GM19324 (cell line): ENCODE results near the gene SCYL1.

Experiments
- ATAC-seq: cut with Tn5 transposase; IDR thresholded peaks from one replicate; pipeline ENCODE4 v1.9.1; 2021; ENCODE audit warnings: mild to moderate bottlenecking, moderate library complexity; ENCODE audit not compliant: unreplicated experiment, low FRiP score

The SCYL1 gene

DNA sequence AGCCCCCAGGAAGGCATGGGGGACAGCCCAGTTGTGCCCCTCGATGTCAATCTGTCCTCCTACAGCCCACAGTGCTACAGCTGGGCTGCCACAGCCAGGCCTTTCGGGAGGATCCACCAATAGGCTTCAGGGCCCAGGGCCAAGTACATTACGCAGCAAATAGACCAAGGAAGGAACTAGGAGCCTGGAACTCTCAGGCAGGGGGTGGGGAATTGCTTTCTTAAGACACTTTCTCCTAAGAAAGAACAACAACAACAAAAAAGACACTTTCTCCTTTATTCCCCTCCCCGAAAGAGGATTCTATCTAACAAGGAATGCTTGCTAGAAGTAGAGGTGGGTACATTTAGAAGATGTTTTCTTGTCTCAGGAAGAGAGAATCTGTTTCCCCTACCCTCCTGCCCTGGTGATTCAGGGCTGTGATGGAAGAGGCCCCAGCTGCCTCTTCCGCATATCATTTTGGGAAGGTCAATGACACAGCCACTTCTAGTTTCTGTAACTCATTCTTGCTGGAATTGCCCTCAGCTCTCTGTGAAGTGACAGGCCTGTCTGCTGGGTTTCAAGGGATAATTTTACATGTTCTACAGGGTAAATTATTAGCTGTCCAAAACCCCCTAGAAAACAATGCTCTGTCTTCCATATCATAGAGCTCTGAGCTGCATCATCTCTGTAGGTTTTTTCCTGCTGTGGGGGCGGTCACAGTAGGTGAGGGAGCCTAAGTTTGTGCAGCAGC is 32.1 kb upstream of the SCYL1 start:
- ATAC-seq = no peak

DNA sequence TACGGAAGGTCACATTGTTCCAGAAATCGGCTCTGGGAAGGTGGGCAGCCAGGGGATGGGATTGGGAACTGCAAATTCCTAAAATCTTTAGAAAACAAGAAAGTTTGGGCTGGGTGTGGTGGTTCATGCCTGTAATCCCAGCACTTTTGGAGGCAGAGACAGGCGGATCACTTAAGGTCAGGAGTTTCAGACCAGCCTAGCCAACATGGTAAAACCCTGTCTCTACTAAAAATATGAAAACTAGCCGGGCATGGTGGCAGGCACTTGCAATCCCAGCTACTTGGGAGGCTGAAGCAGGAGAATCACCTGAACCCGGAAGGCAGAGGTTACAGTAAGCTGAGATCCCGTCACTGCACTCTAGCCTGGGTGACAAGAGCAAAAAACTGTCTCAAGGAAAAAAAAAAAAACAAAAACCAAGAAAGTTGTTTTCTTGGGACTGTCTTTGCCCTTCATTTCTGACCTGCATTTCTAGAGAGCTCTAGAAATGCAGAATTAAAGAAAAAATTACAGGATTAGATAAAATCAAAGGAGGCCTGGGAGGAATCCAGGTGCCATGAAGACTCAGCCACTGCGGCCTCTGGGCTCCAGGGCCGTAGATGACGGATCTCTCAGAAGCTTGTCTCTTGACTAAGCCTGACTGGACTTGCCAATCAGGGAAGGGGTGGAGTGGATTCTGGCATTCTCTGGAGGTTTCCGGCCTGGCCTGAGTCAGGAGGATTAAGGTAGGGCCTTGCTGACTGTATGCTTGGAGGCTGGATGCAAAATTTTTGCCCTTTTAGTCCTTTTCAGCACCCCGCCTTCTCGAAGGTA is 31.3 kb upstream of the SCYL1 start:
- no peak for ATAC-seq

DNA sequence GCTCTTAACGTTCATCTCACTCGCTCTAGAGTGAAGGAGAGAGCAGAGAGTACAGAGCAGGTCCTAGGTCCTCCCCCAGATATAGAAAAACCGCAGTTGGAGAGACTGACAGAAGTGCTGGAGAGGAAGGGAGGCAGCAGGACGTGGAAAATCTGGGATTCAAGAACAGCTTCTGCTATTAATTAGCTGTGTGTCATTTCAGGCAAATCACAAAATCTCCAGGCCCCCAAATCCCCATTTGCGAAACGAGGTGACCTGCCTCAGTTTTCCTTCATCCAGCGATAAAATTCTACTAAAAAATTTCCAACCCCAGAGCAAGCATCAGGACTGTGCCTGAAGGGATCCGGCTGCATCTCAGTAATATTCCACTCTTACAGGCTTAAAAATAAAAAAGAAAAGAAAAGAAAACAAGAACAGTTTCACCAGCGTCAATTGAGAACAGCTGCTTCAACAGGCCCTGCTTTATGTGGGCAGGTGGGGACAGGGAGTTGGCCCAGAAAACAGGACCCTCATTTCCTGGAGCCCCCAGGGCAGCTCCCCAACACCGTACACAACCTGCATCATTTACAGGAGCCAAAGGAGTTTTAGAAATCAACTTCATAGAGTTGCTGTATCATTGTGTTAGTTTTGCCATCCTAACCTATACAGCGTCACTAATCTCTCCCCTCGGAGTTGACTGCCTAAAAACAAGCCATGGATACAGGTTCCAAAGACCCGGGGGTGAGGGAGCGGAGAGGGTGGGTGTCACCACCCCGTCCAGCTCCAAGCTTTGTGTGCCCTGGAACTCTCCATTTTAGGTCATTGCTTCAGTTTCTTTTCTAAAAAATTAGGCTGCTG is 28.4 kb upstream of the SCYL1 start:
- ATAC-seq = no peak

DNA sequence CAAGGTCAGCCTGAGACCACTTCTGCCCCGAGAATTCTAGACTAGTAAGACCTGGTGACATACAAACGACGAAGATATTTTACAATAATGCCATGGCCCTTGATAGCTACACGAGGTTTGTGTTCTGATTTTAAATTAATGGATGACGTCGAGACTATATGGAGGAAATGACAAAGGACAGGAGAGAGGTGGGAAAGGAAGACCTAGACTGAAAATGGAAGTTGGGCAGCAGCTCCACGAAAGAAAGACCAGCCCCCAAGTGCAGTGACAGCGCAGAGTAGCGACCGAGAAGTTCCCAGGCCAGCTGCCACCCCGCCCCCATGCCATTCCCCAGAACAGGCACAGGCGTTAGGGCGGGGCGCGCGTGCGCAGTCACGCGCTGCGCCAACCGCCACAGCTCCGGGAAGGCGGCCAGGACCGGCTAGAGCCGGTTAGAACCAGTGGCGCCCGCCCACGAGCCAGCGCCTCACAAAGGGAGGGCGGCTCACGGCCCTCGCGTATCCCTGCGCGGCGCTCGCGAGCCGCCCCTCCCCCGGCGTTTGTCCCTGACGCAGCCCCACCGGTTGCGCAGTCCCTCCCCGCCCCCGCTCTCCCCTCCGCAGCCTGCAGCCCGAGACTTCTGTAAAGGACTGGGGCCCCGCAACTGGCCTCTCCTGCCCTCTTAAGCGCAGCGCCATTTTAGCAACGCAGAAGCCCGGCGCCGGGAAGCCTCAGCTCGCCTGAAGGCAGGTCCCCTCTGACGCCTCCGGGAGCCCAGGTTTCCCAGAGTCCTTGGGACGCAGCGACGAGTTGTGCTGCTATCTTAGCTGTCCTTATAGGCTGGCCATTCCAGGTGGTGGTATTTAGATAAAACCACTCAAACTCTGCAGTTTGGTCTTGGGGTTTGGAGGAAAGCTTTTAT is 27.5 kb upstream of the SCYL1 start:
- ATAC-seq = peak; percentile 73

DNA sequence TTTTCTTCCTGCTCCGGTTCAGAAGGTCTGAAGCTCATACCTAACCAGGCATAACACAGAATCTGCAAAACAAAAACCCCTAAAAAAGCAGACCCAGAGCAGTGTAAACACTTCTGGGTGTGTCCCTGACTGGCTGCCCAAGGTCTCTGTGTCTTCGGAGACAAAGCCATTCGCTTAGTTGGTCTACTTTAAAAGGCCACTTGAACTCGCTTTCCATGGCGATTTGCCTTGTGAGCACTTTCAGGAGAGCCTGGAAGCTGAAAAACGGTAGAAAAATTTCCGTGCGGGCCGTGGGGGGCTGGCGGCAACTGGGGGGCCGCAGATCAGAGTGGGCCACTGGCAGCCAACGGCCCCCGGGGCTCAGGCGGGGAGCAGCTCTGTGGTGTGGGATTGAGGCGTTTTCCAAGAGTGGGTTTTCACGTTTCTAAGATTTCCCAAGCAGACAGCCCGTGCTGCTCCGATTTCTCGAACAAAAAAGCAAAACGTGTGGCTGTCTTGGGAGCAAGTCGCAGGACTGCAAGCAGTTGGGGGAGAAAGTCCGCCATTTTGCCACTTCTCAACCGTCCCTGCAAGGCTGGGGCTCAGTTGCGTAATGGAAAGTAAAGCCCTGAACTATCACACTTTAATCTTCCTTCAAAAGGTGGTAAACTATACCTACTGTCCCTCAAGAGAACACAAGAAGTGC is 26.7 kb upstream of the SCYL1 start:
- ATAC-seq = no peak

DNA sequence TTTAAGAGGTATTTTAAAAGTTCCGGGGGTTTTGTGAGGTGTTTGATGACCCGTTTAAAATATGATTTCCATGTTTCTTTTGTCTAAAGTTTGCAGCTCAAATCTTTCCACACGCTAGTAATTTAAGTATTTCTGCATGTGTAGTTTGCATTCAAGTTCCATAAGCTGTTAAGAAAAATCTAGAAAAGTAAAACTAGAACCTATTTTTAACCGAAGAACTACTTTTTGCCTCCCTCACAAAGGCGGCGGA is 26.2 kb upstream of the SCYL1 start:
- no peak for ATAC-seq

DNA sequence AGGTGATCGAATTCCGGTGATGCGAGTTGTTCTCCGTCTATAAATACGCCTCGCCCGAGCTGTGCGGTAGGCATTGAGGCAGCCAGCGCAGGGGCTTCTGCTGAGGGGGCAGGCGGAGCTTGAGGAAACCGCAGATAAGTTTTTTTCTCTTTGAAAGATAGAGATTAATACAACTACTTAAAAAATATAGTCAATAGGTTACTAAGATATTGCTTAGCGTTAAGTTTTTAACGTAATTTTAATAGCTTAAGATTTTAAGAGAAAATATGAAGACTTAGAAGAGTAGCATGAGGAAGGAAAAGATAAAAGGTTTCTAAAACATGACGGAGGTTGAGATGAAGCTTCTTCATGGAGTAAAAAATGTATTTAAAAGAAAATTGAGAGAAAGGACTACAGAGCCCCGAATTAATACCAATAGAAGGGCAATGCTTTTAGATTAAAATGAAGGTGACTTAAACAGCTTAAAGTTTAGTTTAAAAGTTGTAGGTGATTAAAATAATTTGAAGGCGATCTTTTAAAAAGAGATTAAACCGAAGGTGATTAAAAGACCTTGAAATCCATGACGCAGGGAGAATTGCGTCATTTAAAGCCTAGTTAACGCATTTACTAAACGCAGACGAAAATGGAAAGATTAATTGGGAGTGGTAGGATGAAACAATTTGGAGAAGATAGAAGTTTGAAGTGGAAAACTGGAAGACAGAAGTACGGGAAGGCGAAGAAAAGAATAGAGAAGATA is 25.7 kb upstream of the SCYL1 start, which contains the start of gene MALAT1:
MALAT1 (plus strand) TSS at position 69 of the 736 bp plus-strand sequence.
- ATAC-seq = no peak

DNA sequence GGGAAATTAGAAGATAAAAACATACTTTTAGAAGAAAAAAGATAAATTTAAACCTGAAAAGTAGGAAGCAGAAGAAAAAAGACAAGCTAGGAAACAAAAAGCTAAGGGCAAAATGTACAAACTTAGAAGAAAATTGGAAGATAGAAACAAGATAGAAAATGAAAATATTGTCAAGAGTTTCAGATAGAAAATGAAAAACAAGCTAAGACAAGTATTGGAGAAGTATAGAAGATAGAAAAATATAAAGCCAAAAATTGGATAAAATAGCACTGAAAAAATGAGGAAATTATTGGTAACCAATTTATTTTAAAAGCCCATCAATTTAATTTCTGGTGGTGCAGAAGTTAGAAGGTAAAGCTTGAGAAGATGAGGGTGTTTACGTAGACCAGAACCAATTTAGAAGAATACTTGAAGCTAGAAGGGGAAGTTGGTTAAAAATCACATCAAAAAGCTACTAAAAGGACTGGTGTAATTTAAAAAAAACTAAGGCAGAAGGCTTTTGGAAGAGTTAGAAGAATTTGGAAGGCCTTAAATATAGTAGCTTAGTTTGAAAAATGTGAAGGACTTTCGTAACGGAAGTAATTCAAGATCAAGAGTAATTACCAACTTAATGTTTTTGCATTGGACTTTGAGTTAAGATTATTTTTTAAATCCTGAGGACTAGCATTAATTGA is 25.0 kb upstream of the SCYL1 start:
- no peak for ATAC-seq

DNA sequence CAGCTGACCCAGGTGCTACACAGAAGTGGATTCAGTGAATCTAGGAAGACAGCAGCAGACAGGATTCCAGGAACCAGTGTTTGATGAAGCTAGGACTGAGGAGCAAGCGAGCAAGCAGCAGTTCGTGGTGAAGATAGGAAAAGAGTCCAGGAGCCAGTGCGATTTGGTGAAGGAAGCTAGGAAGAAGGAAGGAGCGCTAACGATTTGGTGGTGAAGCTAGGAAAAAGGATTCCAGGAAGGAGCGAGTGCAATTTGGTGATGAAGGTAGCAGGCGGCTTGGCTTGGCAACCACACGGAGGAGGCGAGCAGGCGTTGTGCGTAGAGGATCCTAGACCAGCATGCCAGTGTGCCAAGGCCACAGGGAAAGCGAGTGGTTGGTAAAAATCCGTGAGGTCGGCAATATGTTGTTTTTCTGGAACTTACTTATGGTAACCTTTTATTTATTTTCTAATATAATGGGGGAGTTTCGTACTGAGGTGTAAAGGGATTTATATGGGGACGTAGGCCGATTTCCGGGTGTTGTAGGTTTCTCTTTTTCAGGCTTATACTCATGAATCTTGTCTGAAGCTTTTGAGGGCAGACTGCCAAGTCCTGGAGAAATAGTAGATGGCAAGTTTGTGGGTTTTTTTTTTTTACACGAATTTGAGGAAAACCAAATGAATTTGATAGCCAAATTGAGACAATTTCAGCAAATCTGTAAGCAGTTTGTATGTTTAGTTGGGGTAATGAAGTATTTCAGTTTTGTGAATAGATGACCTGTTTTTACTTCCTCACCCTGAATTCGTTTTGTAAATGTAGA is 24.3 kb upstream of the SCYL1 start:
- ATAC-seq = no peak

DNA sequence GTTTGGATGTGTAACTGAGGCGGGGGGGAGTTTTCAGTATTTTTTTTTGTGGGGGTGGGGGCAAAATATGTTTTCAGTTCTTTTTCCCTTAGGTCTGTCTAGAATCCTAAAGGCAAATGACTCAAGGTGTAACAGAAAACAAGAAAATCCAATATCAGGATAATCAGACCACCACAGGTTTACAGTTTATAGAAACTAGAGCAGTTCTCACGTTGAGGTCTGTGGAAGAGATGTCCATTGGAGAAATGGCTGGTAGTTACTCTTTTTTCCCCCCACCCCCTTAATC is 23.8 kb upstream of the SCYL1 start:
- ATAC-seq = no peak

DNA sequence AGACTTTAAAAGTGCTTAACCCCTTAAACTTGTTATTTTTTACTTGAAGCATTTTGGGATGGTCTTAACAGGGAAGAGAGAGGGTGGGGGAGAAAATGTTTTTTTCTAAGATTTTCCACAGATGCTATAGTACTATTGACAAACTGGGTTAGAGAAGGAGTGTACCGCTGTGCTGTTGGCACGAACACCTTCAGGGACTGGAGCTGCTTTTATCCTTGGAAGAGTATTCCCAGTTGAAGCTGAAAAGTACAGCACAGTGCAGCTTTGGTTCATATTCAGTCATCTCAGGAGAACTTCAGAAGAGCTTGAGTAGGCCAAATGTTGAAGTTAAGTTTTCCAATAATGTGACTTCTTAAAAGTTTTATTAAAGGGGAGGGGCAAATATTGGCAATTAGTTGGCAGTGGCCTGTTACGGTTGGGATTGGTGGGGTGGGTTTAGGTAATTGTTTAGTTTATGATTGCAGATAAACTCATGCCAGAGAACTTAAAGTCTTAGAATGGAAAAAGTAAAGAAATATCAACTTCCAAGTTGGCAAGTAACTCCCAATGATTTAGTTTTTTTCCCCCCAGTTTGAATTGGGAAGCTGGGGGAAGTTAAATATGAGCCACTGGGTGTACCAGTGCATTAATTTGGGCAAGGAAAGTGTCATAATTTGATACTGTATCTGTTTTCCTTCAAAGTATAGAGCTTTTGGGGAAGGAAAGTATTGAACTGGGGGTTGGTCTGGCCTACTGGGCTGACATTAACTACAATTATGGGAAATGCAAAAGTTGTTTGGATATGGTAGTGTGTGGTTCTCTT is 23.2 kb upstream of the SCYL1 start:
- ATAC-seq = no peak

DNA sequence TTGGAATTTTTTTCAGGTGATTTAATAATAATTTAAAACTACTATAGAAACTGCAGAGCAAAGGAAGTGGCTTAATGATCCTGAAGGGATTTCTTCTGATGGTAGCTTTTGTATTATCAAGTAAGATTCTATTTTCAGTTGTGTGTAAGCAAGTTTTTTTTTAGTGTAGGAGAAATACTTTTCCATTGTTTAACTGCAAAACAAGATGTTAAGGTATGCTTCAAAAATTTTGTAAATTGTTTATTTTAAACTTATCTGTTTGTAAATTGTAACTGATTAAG is 22.7 kb upstream of the SCYL1 start:
- ATAC-seq = no peak

DNA sequence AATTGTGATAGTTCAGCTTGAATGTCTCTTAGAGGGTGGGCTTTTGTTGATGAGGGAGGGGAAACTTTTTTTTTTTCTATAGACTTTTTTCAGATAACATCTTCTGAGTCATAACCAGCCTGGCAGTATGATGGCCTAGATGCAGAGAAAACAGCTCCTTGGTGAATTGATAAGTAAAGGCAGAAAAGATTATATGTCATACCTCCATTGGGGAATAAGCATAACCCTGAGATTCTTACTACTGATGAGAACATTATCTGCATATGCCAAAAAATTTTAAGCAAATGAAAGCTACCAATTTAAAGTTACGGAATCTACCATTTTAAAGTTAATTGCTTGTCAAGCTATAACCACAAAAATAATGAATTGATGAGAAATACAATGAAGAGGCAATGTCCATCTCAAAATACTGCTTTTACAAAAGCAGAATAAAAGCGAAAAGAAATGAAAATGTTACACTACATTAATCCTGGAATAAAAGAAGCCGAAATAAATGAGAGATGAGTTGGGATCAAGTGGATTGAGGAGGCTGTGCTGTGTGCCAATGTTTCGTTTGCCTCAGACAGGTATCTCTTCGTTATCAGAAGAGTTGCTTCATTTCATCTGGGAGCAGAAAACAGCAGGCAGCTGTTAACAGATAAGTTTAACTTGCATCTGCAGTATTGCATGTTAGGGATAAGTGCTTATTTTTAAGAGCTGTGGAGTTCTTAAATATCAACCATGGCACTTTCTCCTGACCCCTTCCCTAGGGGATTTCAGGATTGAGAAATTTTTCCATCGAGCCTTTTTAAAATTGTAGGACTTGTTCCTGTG is 22.1 kb upstream of the SCYL1 start:
- no peak for ATAC-seq

DNA sequence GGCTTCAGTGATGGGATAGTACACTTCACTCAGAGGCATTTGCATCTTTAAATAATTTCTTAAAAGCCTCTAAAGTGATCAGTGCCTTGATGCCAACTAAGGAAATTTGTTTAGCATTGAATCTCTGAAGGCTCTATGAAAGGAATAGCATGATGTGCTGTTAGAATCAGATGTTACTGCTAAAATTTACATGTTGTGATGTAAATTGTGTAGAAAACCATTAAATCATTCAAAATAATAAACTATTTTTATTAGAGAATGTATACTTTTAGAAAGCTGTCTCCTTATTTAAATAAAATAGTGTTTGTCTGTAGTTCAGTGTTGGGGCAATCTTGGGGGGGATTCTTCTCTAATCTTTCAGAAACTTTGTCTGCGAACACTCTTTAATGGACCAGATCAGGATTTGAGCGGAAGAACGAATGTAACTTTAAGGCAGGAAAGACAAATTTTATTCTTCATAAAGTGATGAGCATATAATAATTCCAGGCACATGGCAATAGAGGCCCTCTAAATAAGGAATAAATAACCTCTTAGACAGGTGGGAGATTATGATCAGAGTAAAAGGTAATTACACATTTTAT is 21.4 kb upstream of the SCYL1 start:
- no peak for ATAC-seq

DNA sequence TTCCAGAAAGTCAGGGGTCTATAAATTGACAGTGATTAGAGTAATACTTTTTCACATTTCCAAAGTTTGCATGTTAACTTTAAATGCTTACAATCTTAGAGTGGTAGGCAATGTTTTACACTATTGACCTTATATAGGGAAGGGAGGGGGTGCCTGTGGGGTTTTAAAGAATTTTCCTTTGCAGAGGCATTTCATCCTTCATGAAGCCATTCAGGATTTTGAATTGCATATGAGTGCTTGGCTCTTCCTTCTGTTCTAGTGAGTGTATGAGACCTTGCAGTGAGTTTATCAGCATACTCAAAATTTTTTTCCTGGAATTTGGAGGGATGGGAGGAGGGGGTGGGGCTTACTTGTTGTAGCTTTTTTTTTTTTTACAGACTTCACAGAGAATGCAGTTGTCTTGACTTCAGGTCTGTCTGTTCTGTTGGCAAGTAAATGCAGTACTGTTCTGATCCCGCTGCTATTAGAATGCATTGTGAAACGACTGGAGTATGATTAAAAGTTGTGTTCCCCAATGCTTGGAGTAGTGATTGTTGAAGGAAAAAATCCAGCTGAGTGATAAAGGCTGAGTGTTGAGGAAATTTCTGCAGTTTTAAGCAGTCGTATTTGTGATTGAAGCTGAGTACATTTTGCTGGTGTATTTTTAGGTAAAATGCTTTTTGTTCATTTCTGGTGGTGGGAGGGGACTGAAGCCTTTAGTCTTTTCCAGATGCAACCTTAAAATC is 20.8 kb upstream of the SCYL1 start:
- no peak for ATAC-seq
